Parathyroid adenoma (tissue), 2 donors: ENCODE data around the gene PRDM16.

ENCODE experiments used
- H2AFZ ChIP-seq: fragments of 300-600 bp; sonication (generic); one replicate; pipeline ENCODE4 v1.7.0; 2017; ENCODE audit warnings: antibody characterized with exemption, mild to moderate bottlenecking
- H3K27ac ChIP-seq: fragments of 300-600 bp; sonication (generic); one replicate; pipeline ENCODE4 v1.7.0; 2017
- H3K27me3 ChIP-seq: fragments of 300-600 bp; sonication (generic); one replicate; pipeline ENCODE4 v1.7.0; 2017; ENCODE audit warnings: low read length; ENCODE audit not compliant: control insufficient read depth, insufficient read depth
- H3K36me3 ChIP-seq: fragments of 300-600 bp; sonication (generic); one replicate; pipeline ENCODE4 v1.7.0; 2017; ENCODE audit warnings: low read length; ENCODE audit not compliant: control insufficient read depth, insufficient read depth
- H3K4me1 ChIP-seq: fragments of 300-600 bp; sonication (generic); one replicate; pipeline ENCODE4 v1.7.0; 2017; ENCODE audit warnings: control low read depth
- H3K4me2 ChIP-seq: fragments of 300-600 bp; sonication (generic); one replicate; pipeline ENCODE4 v1.7.0; 2017; ENCODE audit warnings: low read length
- H3K4me3 ChIP-seq: fragments of 300-600 bp; sonication (generic); one replicate; pipeline ENCODE4 v1.7.0; 2017; ENCODE audit warnings: low read depth, low read length
- H3K79me2 ChIP-seq: fragments of 300-600 bp; sonication (generic); one replicate; pipeline ENCODE4 v1.7.0; 2017; ENCODE audit warnings: control low read depth
- H3K9ac ChIP-seq: fragments of 300-600 bp; sonication (generic); one replicate; pipeline ENCODE4 v1.7.0; 2017; ENCODE audit warnings: mild to moderate bottlenecking
- H3K9me3 ChIP-seq: fragments of 300-600 bp; sonication (generic); one replicate; pipeline ENCODE4 v1.7.0; 2017; ENCODE audit warnings: low read length; ENCODE audit not compliant: control insufficient read depth
- TF ChIP-seq, protein P1 (sequence below): fragments of 300-600 bp; sonication (generic); IDR thresholded peaks from one replicate; pipeline ENCODE4 v1.7.0; 2017; ENCODE audit warnings: antibody characterized with exemption, mild to moderate bottlenecking
- donor health status: primary hyperparathyroidism.

PRDM16 gene

DNA sequence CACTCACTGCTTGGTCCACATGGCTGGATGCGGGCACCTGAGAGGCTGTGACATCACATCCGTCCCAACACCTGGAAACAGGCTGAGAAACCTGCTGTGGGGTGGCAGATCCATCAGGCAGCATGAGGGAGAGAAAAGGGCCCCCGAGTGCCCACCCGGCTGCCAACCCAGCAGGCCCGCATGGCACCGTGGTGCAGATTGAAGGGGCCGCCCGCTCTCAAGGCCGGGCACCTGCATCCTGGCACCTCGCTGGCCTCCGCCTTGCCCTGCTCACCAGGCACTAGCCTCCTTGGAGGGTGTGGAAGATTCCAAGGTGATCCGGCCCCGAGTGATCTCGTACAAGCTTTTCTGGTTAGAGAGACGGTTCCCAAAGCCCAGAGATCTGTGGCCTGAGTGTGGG lies 110.5 kb downstream of the PRDM16 start:
- TF ChIP-seq, protein P1, sequence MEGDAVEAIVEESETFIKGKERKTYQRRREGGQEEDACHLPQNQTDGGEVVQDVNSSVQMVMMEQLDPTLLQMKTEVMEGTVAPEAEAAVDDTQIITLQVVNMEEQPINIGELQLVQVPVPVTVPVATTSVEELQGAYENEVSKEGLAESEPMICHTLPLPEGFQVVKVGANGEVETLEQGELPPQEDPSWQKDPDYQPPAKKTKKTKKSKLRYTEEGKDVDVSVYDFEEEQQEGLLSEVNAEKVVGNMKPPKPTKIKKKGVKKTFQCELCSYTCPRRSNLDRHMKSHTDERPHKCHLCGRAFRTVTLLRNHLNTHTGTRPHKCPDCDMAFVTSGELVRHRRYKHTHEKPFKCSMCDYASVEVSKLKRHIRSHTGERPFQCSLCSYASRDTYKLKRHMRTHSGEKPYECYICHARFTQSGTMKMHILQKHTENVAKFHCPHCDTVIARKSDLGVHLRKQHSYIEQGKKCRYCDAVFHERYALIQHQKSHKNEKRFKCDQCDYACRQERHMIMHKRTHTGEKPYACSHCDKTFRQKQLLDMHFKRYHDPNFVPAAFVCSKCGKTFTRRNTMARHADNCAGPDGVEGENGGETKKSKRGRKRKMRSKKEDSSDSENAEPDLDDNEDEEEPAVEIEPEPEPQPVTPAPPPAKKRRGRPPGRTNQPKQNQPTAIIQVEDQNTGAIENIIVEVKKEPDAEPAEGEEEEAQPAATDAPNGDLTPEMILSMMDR, result no peak
- H3K9me3 ChIP-seq, result no peaks in the 10 kb centered on the region
- H3K4me2 ChIP-seq, result no peak overlapping the region
- H3K4me1 ChIP-seq, result no peaks in the 10 kb centered on the region
- H3K27ac ChIP-seq, result no peak overlapping the region
- H2AFZ ChIP-seq, result no peak overlapping the region
- no peaks in the 10 kb centered on the region for H3K79me2 ChIP-seq
- H3K9ac ChIP-seq, result no peak overlapping the region
- H3K27me3 ChIP-seq, result no peaks in the 10 kb centered on the region
- no peak overlapping the region for H3K4me3 ChIP-seq
- no peaks in the 10 kb centered on the region for H3K36me3 ChIP-seq

DNA sequence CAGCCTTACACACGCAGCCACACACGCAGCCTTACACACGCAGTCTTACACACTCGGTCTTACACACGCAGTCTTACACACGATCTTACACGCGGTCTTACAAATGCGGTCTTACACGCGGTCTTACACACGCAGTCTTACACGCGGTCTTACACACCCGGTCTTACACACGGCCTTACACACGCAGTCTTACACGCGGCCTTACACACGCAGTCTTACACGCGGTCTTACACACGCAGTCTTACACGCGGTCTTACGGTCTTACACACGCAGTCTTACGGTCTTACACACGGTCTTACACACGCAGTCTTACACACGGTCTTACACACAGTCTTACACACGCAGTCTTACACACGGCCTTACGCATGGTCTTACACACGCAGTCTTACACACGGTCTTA lies 111.9 kb downstream of the PRDM16 start:
- H3K4me1 ChIP-seq, result no peaks in the 10 kb centered on the region
- H3K9me3 ChIP-seq, result no peaks in the 10 kb centered on the region
- H3K27me3 ChIP-seq, result no peaks in the 10 kb centered on the region
- TF ChIP-seq, protein P1, result no peak
- no peak overlapping the region for H3K27ac ChIP-seq
- no peak overlapping the region for H2AFZ ChIP-seq
- H3K36me3 ChIP-seq, result no peaks in the 10 kb centered on the region
- no peak overlapping the region for H3K4me3 ChIP-seq
- H3K9ac ChIP-seq, result no peak overlapping the region
- H3K79me2 ChIP-seq, result no peaks in the 10 kb centered on the region
- no peak overlapping the region for H3K4me2 ChIP-seq

DNA sequence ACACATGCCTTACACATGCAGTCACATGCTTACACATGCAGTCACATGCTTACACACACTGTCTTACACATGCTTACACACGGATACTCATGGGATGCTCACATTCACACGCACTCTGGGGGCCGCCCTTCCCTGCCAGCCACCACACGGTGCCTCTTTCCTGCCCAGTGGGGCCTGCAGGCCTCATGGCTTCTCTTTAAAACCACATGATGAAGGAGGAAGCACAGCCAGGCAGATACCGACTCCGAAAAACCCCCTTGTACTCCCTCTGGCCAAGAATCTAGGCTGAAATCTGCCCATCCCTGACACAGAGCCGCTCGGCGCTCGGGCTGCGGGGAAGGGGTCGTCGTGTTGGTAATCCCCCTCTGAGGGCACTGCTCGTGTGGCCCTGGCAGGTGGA lies 113.0 kb downstream of the PRDM16 start:
- H3K36me3 ChIP-seq, result no peaks in the 10 kb centered on the region
- no peaks in the 10 kb centered on the region for H3K27me3 ChIP-seq
- no peak overlapping the region for H3K4me3 ChIP-seq
- no peak overlapping the region for H3K27ac ChIP-seq
- H2AFZ ChIP-seq, result no peak overlapping the region
- no peaks in the 10 kb centered on the region for H3K79me2 ChIP-seq
- H3K4me1 ChIP-seq, result no peaks in the 10 kb centered on the region
- no peak overlapping the region for H3K9ac ChIP-seq
- TF ChIP-seq, protein P1, result no peak
- no peaks in the 10 kb centered on the region for H3K9me3 ChIP-seq
- no peak overlapping the region for H3K4me2 ChIP-seq

DNA sequence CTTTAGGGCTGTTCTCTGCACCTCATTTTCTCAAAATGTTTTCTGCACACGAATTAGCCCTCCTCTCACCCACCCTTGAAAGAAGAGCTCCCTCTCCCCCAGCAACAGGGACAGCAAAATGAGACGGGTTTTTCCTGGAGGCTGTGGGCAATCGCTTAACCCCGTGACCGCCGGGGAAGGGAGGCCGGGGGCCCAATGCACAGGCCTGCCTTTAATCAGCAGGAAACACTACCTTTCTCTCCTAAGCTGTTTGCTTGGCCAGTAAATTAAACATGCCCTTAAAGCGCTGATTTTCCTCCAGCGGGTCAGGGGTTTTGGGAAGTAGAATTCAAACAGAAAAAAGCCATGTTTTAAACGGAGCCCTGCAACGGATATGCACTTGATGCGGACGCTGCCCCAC lies 114.4 kb downstream of the PRDM16 start:
- H3K9ac ChIP-seq, result no peak overlapping the region
- H3K4me1 ChIP-seq, result no peaks in the 10 kb centered on the region

DNA sequence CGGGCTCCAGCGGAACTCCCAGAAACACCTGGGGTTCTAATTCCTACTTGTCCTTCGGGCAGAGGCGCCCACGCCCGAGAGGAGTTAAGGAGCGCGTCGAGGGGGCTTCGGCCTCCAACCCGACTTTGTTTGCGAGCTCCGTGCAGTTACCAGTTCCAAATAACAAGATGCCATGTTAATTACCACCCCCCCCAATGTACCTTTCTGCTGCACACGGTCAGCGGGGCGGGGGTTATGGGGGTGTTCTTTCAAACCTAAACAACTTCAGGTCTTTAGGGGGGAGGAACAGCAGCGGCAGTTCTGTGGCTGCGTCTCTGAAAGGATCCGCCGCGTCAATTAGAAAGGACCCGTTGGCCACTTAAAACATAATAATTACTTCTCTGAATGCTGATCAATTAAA lies 114.8 kb downstream of the PRDM16 start:
- no peak overlapping the region for H2AFZ ChIP-seq
- H3K4me1 ChIP-seq, result no peaks in the 10 kb centered on the region
- no peak overlapping the region for H3K4me2 ChIP-seq
- no peaks in the 10 kb centered on the region for H3K27me3 ChIP-seq
- TF ChIP-seq, protein P1, result no peak
- no peaks in the 10 kb centered on the region for H3K9me3 ChIP-seq
- no peaks in the 10 kb centered on the region for H3K36me3 ChIP-seq
- H3K4me3 ChIP-seq, result no peak overlapping the region
- no peak overlapping the region for H3K9ac ChIP-seq
- no peak overlapping the region for H3K27ac ChIP-seq
- H3K79me2 ChIP-seq, result no peaks in the 10 kb centered on the region

More for the DNA sequence above, 114.4 kb downstream of the PRDM16 start:
- H3K27me3 ChIP-seq, result no peaks in the 10 kb centered on the region
- no peaks in the 10 kb centered on the region for H3K36me3 ChIP-seq
- H2AFZ ChIP-seq, result no peak overlapping the region
- no peak overlapping the region for H3K27ac ChIP-seq
- TF ChIP-seq, protein P1, result no peak
- no peak overlapping the region for H3K4me2 ChIP-seq
- no peak overlapping the region for H3K4me3 ChIP-seq
- H3K9me3 ChIP-seq, result no peaks in the 10 kb centered on the region
- no peaks in the 10 kb centered on the region for H3K79me2 ChIP-seq
